K562 (cell line): ENCODE measurements around the gene WDR91. TPM values are rescaled to one million over a fixed set of nuclear protein-coding genes. Genes with fewer than 3 reads are reported as not detected.
A peak's percentile ranks its signal among the peaks of the same experiment; 100 is the strongest.

ENCODE experiments used
- ATAC-seq: fragments of 200-7000 bp; cut with Tn5 transposase; 3 replicates; pipeline ENCODE4 v1.9.1; 2020; ENCODE audit warnings: moderate library complexity
- BruUV-seq: library from RNA; stranded (reverse); fragments of 400-500 nt; replicated peaks from 2 replicates; lab custom pipeline; 2021; lab: Mats Ljungman, UMichigan
- CTCF ChIA-PET: fragments of 300-600 bp; formaldehyde crosslinking; extraction: SDS; loops from one replicate; lab custom pipeline; 2021; ENCODE audit warnings: low intra/inter-chr PET ratio; lab: Yijun Ruan, JAX
- POLR2A ChIA-PET: fragments of 300-600, 350-650 bp; sonication (Branson Sonifier 250); formaldehyde crosslinking; extraction: SDS; loops from one replicate; lab custom pipeline; 2021; ENCODE audit warnings: antibody characterized with exemption, inconsistent platforms; lab: Yijun Ruan, JAX
- DNase-seq, 4 experiments: peaks; one replicate each; pipeline versions ENCODE4 v3.0.0 to v3.0.0-alpha.2; 2011 to 2018; ENCODE audit warnings: low spot score in 3 of 4, mixed read lengths in 3 of 4; ENCODE audit errors: extremely low read depth in 1 of 4
- FAIRE-seq: peaks from 2 replicates; lab custom pipeline; 2011; peaks lifted over from hg19 to GRCh38; lab: Jason Lieb, UNC
- H2AFZ ChIP-seq: 2 replicates; pipeline ENCODE4 v1.6.0; 2011; ENCODE audit warnings: low read depth, low read length, control low read depth, inconsistent platforms
- H3K27ac ChIP-seq: fragments of 200-600 bp; 3 replicates; pipeline ENCODE4 v1.8.0; 2011; ENCODE audit warnings: low read depth, mild to moderate bottlenecking, control low read depth, inconsistent platforms, low read length, moderate library complexity, mixed read lengths; ENCODE audit errors: extremely low read depth
- H3K27me3 ChIP-seq, 2 experiments: fragments of 300-600 bp in 1 of 2; 2 replicates in 1 of 2; 3 replicates in 1 of 2; pipeline versions ENCODE4 v1.6.0 to v1.8.0; 2011; ENCODE audit warnings: inconsistent platforms in 2 of 2, low read length in 2 of 2, mild to moderate bottlenecking in 1 of 2, mixed read lengths in 1 of 2, moderate library complexity in 1 of 2; ENCODE audit not compliant: control insufficient read depth in 2 of 2, insufficient read depth in 2 of 2
- H3K36me3 ChIP-seq: fragments of 300-600 bp; 3 replicates; pipeline ENCODE4 v1.8.0; 2011; ENCODE audit warnings: mild to moderate bottlenecking, low read length, inconsistent platforms; ENCODE audit not compliant: control insufficient read depth, insufficient read depth
- H3K4me1 ChIP-seq, 2 experiments: fragments of 200-600 bp in 1 of 2; replicated peaks in 1 of 2; 2 replicates in 1 of 2; 3 replicates in 1 of 2; pipeline versions ENCODE4 v1.5.1 to v1.8.0; 2011; ENCODE audit warnings: inconsistent platforms in 2 of 2, low read length in 2 of 2, mild to moderate bottlenecking in 1 of 2, mixed read lengths in 1 of 2, moderate library complexity in 1 of 2; ENCODE audit not compliant: control insufficient read depth in 2 of 2, insufficient read depth in 2 of 2
- H3K4me2 ChIP-seq: 2 replicates; pipeline ENCODE4 v1.6.1; 2011; ENCODE audit warnings: low read length, control low read depth, inconsistent platforms, mixed read lengths; ENCODE audit not compliant: insufficient read depth
- H3K4me3 ChIP-seq: fragments of 200-600 bp; sonication (generic), shearing (Covaris generic); 2 replicates; pipeline ENCODE4 v1.5.1; 2016; ENCODE audit warnings: control low read depth, inconsistent platforms
- H3K79me2 ChIP-seq: fragments of 200-600 bp; 3 replicates; pipeline ENCODE4 v1.8.0; 2011; ENCODE audit warnings: low read length, inconsistent platforms; ENCODE audit not compliant: control insufficient read depth, insufficient read depth
- H3K9ac ChIP-seq, 2 experiments: 2 replicates each; pipeline versions ENCODE4 v1.6.0 to v1.6.1; 2011; ENCODE audit warnings: low read depth in 2 of 2, low read length in 2 of 2, control low read depth in 1 of 2, inconsistent platforms in 1 of 2, mild to moderate bottlenecking in 1 of 2, mixed read lengths in 1 of 2; ENCODE audit not compliant: insufficient read depth in 1 of 2
- H3K9me1 ChIP-seq: one replicate; pipeline ENCODE4 v1.6.0; 2011; ENCODE audit warnings: inconsistent platforms, mild to moderate bottlenecking, low read length, moderate library complexity; ENCODE audit not compliant: control insufficient read depth, insufficient read depth
- H3K9me3 ChIP-seq: replicated peaks from 2 replicates; pipeline ENCODE4 v1.5.1; 2011; ENCODE audit warnings: low read depth, low read length, inconsistent platforms; ENCODE audit not compliant: control insufficient read depth, insufficient read depth
- H4K20me1 ChIP-seq: replicated peaks from 2 replicates; pipeline ENCODE4 v1.6.1; 2011; ENCODE audit warnings: low read length, inconsistent platforms, mixed read lengths; ENCODE audit not compliant: control insufficient read depth, insufficient read depth
- JUND ChIP-seq, 2 experiments: IDR thresholded peaks; 2 replicates in 1 of 2; 3 replicates in 1 of 2; pipeline ENCODE4 v1.6.1; 2011; ENCODE audit warnings: borderline replicate concordance in 2 of 2, low read depth in 2 of 2, low read length in 2 of 2, improper control_type of control experiment in 1 of 2, missing biosample characterization in 1 of 2, missing genetic modification characterization in 1 of 2, missing genetic modification reagents in 1 of 2
- NR2C1 ChIP-seq, 2 experiments: fragments of 450-650 bp; IDR thresholded peaks; 2 replicates each; pipeline ENCODE4 v1.6.1; 2017; ENCODE audit warnings: mild to moderate bottlenecking in 2 of 2, antibody characterized with exemption in 1 of 2, inconsistent platforms in 1 of 2, missing compliant biosample characterization in 1 of 2, missing genetic modification characterization in 1 of 2
- SMAD4 ChIP-seq: fragments of 250-450 bp; sonication (Bioruptor Pico); conservative IDR thresholded peaks from 2 replicates; pipeline ENCODE4 v1.8.0; 2021; ENCODE audit warnings: inconsistent platforms, mild to moderate bottlenecking, moderate library complexity
- SMARCE1 ChIP-seq: fragments of 450-650 bp; IDR thresholded peaks from 2 replicates; pipeline ENCODE4 v1.7.1; 2016; ENCODE audit warnings: mild to moderate bottlenecking
- TCFL5 ChIP-seq: fragments of 250-450 bp; sonication (Bioruptor Pico); conservative IDR thresholded peaks from 2 replicates; pipeline ENCODE4 v1.6.1; 2021; ENCODE audit warnings: mild to moderate bottlenecking, moderate library complexity, matching md5 sums
- XRCC4 ChIP-seq: IDR thresholded peaks from one replicate; pipeline ENCODE4 v1.6.1; 2011; ENCODE audit not compliant: insufficient read depth, insufficient read length; ENCODE audit errors: extremely low read depth
- ZNF121 ChIP-seq: sonication (generic); formaldehyde crosslinking; conservative IDR thresholded peaks from 2 replicates; pipeline ENCODE4 v1.8.0; 2022; ENCODE audit warnings: missing genetic modification reagents
- WGBS: fragments of 100-300 bp; shearing (Covaris generic); methylation state at CpG from one replicate; pipeline ENCODE4 v1.1.6; 2016; ENCODE audit warnings: low coverage, mixed read lengths; ENCODE audit not compliant: insufficient coverage; ENCODE audit errors: missing lambda C conversion rate; 5-methylcytosine and 5-hydroxymethylcytosine counted together
- in situ Hi-C: fragments of 300-500 bp; cut with MboI; formaldehyde crosslinking; loops from 4 replicates; pipeline ENCODE4 v1.15.0; 2018; ENCODE audit warnings: inconsistent platforms, mixed read lengths
- intact Hi-C: fragments of 100-400 bp; cut with micrococcal nuclease; formaldehyde crosslinking; loops from 2 replicates; pipeline ENCODE4 v1.14.2; 2022
- polyA plus RNA-seq, 8 experiments: library from polyadenylated mRNA; depleted of rRNA in 4 of 8; stranded (reverse) in 5 of 8; unstranded in 3 of 8; fragments of >200 nt; fragmentation: Nextera tagmentation in 2 of 8; fragmentation: Illumina TruSeq in 1 of 8; extraction: Ambion mirVana in 2 of 8; extraction: Trizol in 1 of 8; gene quantifications; 2 replicates each; pipeline versions ENCODE4 v1.2.1 to v1.2.3, GENCODE V29; 2011 to 2014; ENCODE audit warnings: inconsistent platforms in 1 of 8, missing spikeins in 1 of 8
- total RNA-seq, 7 experiments: library from RNA; depleted of rRNA in 6 of 7; stranded (reverse); fragments of >200 nt in 6 of 7; fragmentation: Illumina TruSeq in 2 of 7; extraction: Trizol in 2 of 7; gene quantifications; 2 replicates each; pipeline versions ENCODE4 v1.2.1 to v1.2.3, GENCODE V29; 2011 to 2021; ENCODE audit warnings: low replicate concordance in 1 of 7
- TF ChIP-seq, protein P1 (sequence below): sonication (generic); formaldehyde crosslinking; IDR thresholded peaks from 2 replicates; pipeline ENCODE4 v1.8.0; 2022; ENCODE audit warnings: missing genetic modification reagents, mild to moderate bottlenecking, borderline replicate concordance

WDR91 gene
- total and polyA plus RNA-seq, 9 of the 15 experiments (the other 6 are each of a cell fraction or from before 2014, with no cell fraction given): 1.9 to 18.2 (median 9.8) TPM

GRCh38 chr7:135215180-135215579 lies 3.9 kb upstream of the WDR91 start:
- no peaks in the 10 kb centered on the region for H4K20me1 ChIP-seq
- no peak overlapping the region for H3K27ac ChIP-seq
- H3K9ac ChIP-seq: no peak overlapping the region
- H3K27me3 ChIP-seq: peaks cover 8 to 9% of the 10 kb centered on the region in 2 experiments; a peak in 3 of 5 replicates
- H3K9me1 ChIP-seq: no peaks in the 10 kb centered on the region
- no peaks in the 10 kb centered on the region for H3K79me2 ChIP-seq
- ChIA-PET CTCF (no interaction called here), POLR2A (no interaction called here)
- no peak for ATAC-seq
- no peaks in the 10 kb centered on the region for H3K36me3 ChIP-seq
- intact Hi-C loops: no loop called here
- peaks cover 9 to 10% of the 10 kb centered on the region in 2 experiments; a peak in 4 of 5 replicates for H3K4me1 ChIP-seq
- H3K4me2 ChIP-seq: no peak overlapping the region
- no peaks in the 10 kb centered on the region for H3K9me3 ChIP-seq
- in situ Hi-C loops: no loop called here
- no peak for FAIRE-seq
- no TSS peak for BruUV-seq
- H3K4me3 ChIP-seq: no peak overlapping the region
- TF ChIP-seq XRCC4: no peak
- no peak for TF ChIP-seq SMAD4 (CRISPR knock-in tag)
- TF ChIP-seq JUND (IDR thresholded peaks at IDR 0.05; ENCODE audit: borderline replicate concordance, low read depth, low read length): no peak
- TF ChIP-seq JUND (tag; IDR thresholded peaks at IDR 0.05; ENCODE audit: borderline replicate concordance, low read depth, low read length): no peak
- no peak for TF ChIP-seq TCFL5 (CRISPR knock-in tag)
- TF ChIP-seq, all 486 proteins: peak for 0
- no peak overlapping the region for H2AFZ ChIP-seq
- 26% methylated on average over 4 of the region's 4 CpGs for WGBS
- DNase-seq: no peak

DNA sequence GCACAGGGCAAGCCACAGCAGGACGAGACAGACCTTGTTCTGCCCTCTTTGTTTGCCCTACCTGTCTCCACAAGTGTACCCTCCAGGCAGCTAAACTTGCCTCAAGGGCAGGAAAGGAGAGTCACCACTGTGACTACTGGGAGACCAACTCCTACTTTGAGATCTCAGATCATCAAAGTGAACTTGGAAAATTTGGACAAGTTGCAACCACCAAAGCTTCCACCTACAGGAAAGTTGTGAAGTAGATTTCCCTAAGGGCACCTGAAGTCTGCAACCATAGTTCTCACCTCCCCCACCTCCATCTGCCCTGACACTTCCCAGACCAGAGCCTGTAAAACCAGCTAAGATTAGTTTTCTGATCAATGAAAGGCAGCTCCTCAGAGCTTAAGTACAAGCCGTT lies 2.5 kb upstream of the WDR91 start:
- no peak overlapping the region for H3K4me2 ChIP-seq
- ATAC-seq (no peak), DNase-seq (no peak), FAIRE-seq (no peak)
- no peak overlapping the region for H3K9ac ChIP-seq
- no TSS peak for BruUV-seq
- peaks cover 8 to 9% of the 10 kb centered on the region in 2 experiments; a peak in 3 of 5 replicates for H3K27me3 ChIP-seq
- TF ChIP-seq ZNF121 (CRISPR knock-in tag) (no peak), NR2C1 (IDR thresholded peaks at IDR 0.05) (no peak), NR2C1 (tag; IDR thresholded peaks at IDR 0.05) (no peak), SMARCE1 (no peak)
- TF ChIP-seq, protein P1, sequence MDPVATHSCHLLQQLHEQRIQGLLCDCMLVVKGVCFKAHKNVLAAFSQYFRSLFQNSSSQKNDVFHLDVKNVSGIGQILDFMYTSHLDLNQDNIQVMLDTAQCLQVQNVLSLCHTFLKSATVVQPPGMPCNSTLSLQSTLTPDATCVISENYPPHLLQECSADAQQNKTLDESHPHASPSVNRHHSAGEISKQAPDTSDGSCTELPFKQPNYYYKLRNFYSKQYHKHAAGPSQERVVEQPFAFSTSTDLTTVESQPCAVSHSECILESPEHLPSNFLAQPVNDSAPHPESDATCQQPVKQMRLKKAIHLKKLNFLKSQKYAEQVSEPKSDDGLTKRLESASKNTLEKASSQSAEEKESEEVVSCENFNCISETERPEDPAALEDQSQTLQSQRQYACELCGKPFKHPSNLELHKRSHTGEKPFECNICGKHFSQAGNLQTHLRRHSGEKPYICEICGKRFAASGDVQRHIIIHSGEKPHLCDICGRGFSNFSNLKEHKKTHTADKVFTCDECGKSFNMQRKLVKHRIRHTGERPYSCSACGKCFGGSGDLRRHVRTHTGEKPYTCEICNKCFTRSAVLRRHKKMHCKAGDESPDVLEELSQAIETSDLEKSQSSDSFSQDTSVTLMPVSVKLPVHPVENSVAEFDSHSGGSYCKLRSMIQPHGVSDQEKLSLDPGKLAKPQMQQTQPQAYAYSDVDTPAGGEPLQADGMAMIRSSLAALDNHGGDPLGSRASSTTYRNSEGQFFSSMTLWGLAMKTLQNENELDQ (CRISPR knock-in tag): no peak
- H4K20me1 ChIP-seq: no peaks in the 10 kb centered on the region
- no peak overlapping the region for H3K27ac ChIP-seq
- no peaks in the 10 kb centered on the region for H3K36me3 ChIP-seq
- no peaks in the 10 kb centered on the region for H3K79me2 ChIP-seq
- 13% methylated on average over 2 of the region's 2 CpGs for WGBS
- H3K4me1 ChIP-seq: peaks cover 9 to 10% of the 10 kb centered on the region in 2 experiments
- H3K9me1 ChIP-seq: no peaks in the 10 kb centered on the region
- CTCF ChIA-PET: no interaction called here
- in situ Hi-C loops: no loop called here
- POLR2A ChIA-PET: interaction anchor here (0.6 to 0.7 kb wide), 3 partner anchors 11 to 888 kb away, joined by 3 to 5 read pairs (median 3); no protein-coding TSS in a partner anchor
- intact Hi-C loops: no loop called here
- no peaks in the 10 kb centered on the region for H3K9me3 ChIP-seq
- H3K4me3 ChIP-seq: no peak overlapping the region
- peak overlapping the region; percentile 29; the same call in 1 of the 2 replicates for H2AFZ ChIP-seq
